GM21786 (cell line): Measurements from ENCODE around the gene THBS2.
"Not testable (repeated sequence)": the region's sequence is repeated elsewhere in the genome, so short reads cannot be mapped to it uniquely, and the experiment has no call there.

Source experiments
- ATAC-seq: cut with Tn5 transposase; IDR thresholded peaks from one replicate; pipeline ENCODE4 v1.9.1; 2021; ENCODE audit not compliant: unreplicated experiment

Gene THBS2

GRCh38 chr6:169273511-169273910 lies 19.9 kb upstream of the THBS2 start:
- no peak for ATAC-seq

DNA sequence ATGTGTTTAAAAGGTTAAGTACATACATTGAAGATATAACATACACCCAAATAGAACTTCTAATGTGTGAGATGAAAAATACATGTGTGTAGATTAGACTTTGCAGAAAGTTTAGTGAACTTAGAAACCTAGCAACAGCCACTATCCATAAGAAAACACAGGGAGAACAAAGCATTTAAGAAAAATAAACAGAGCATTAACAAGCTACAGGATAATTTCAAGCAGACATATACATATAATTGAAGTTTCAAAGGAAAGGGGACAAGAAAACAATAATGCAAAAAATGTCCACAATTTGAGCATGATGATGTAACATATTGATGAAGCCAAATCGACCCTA lies 18.2 kb upstream of the THBS2 start:
- ATAC-seq = no peak

GRCh38 chr6:169271158-169271876 lies 17.7 kb upstream of the THBS2 start:
- no peak for ATAC-seq

- not testable (repeated sequence) for ATAC-seq
Observed at GRCh38 chr6:169270077-169270380, 16.4 kb upstream of the THBS2 start.

DNA sequence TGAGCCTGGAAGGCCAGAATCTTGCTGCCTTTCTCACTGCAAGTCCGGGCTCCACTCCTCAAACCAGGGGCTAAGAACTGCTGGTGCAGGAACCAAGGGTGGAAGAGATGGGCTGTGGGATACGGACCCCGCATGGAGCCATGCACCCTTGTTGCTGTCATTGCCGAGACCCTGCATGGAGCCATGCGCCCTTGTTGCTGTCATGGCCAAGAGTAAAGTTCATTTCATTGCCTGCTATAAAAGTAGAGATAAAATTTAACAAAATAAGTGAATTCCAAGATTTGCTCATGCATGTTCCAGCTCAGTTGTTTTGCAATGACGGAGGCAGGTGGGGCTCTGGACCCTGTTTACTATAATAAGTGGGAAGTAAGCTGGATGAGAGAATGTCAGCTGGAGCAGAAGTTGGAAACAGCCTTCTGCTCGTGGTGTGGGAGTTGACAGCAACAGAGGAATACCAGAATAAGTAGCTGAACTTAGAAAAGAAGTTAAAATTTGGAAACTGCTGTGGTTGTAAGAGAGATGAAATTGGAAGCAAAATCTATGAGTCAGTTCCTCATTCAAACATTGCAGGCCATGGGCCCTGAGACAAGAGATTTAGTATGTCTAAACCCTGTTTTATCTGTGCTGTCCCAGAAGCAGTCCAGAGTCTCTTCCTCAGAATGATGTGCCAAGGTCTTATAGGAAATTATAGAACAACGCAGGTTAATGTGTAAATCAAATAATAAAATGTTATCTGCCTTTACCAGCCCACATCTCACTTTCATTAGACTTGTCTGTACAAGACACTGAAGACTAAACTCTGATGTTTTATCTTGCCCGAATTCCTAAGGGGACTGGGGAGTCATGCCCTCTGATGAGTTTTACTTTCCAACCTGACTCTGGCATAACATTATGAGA lies 15.8 kb upstream of the THBS2 start:
- no peak for ATAC-seq

- no peak for ATAC-seq
Observed at GRCh38 chr6:169268276-169268675, 14.6 kb upstream of the THBS2 start.

DNA sequence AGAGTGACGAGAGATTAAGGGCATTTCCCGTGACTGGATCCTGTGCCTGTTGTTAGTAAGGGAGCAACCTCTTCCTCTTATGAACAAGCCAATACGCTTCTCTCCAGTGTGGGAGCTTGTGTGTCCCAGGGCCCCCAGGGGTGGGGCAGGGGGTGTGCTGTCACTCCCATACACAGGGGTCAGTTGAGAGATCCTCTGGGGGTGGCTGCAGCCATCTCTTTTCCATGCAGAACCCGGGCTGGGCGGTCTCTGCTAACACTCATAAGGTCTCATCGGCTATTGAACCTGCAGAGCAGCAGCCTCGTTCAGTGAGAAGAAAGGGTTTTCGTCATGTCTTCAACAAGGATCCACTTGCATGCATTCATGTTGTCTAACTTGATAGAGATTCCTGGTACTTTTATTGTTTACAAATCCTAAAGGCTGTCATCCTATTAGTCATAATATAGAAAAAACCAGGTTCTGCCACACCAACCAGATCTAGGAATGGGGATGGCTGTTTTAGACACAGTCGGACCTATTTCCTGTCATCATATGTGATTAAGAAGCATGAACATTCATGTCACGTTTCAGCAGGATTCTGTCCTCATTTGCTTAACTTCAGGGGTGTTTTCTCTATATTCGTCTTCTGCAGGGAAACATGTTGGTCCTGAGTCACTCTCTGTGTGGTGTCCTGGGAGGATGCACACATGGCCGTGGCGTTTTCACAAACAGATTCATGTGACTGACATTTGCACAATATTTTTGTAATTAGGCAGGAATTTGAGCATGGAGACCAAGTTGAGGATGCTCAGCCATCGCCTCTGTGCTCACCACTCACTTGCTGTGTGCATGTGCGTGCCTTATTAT lies 13.3 kb upstream of the THBS2 start:
- ATAC-seq = no peak

DNA sequence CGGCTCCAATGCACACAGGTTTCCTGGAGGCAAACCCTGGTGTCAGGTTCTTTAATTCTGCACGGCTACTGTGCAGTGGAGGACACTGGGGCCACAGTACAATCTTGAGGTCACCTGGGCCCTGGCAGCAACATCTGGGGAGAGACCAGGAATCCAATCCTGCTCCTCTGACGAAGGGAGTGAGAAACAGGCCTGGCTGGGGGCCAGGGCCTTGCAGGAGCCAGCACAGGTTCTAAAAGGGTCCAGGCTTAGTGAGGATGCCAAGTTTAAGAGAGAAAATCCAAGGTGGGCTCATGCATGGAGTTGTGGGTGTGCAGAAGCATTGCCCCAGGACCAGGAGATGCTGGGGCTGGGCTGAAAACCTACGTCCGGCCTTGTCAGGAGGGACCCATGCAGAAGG lies 12.6 kb upstream of the THBS2 start:
- no peak for ATAC-seq

GRCh38 chr6:169265486-169266131 lies 12.0 kb upstream of the THBS2 start:
- no peak for ATAC-seq

DNA sequence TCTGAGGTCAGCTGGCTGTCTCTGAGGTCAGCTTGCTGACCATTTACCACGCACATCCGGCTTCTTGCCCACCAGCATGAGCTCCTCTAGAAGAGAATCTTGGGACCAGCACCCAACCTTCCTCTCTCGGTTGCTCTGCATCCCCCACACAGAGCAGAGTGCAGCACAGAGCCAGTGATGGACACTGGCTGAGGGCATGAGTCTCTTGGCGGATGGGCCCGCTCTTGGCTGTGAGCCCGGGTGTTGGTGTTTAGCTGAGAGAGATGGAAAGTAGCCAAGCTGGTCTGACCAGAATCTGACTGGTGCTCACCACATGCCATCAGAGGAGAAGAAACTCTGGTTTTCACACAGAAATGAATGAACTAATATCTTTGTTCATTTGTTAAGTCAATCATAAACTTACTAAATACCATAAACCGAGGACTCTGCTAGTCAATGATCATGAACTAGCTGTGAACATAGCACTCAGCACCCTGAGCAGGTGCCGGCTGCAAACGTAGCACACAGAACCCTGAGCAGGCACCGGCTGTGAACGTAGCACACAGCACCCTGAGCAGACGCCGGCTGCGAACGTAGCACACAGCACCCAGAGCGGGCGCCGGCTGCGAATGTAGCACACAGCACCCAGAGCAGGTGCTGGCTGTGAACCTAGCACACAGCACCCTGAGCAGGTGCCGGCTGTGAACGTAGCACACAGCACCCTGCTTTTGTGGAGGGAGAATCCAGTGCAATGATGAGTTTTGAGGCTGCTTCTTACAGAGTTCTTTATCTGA lies 10.4 kb upstream of the THBS2 start:
- no peak for ATAC-seq

- no peak for ATAC-seq
Observed at GRCh38 chr6:169263374-169263773, 9.7 kb upstream of the THBS2 start.

GRCh38 chr6:169262602-169263001 lies 9.0 kb upstream of the THBS2 start:
- ATAC-seq = not testable (repeated sequence)

DNA sequence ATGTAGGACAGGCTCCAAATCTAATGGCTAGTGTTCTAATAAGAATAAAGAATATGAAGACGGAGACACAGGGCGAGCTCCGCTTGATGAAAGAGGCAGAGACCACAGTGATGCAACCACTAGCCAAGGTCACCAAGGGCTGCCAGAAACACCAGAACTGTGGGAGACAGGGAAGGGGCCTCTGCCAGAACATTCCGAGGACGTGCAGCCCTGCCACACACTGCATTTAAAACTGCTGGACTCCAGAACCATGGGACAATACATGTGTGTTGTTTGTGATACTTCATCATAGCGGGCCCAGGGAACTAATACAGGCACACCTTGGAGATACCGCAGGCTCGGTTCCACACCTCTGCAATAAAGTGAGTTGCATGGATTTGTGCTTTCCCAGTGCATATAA lies 2.9 kb upstream of the THBS2 start:
- ATAC-seq = no peak

GRCh38 chr6:169256061-169256460 lies 2.4 kb upstream of the THBS2 start:
- ATAC-seq = no peak

- ATAC-seq = no peak
Observed at GRCh38 chr6:169255643-169256042, 2.0 kb upstream of the THBS2 start.

GRCh38 chr6:169254456-169255316 lies 1.0 kb upstream of the THBS2 start:
- ATAC-seq = no peak

DNA sequence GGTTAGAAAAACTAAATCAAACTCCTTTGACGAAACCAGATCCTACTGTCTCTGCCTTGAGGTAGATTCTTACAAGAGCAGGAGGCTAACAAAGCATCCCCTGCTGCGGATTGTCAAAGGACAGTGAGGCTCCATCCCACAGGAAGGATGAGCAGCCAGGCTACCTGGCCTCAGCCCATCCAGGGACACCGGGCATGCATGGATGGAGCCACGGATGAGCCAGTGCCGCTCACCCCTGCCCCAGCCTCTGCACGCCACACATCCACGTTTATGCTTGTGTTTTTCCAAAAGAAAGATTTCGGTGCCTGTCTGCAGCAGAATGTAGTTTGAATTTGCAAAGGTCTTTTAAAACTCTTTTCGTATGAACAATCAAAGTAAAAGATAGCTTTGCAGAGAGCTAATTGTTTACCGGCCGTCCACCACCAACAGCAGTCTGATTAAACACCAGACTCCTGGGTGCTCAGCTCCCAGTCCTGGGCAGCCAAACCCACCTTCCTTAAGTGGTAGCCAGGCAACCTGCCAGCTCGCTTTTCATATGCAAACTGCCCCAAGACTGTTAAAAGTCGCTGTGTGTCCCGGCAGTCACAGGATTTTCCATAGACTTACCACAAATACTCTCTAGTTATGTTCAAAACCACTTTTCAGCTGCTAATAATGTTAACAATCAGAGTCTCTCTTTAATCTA lies 999 bp downstream of the THBS2 start:
- ATAC-seq = no peak

DNA sequence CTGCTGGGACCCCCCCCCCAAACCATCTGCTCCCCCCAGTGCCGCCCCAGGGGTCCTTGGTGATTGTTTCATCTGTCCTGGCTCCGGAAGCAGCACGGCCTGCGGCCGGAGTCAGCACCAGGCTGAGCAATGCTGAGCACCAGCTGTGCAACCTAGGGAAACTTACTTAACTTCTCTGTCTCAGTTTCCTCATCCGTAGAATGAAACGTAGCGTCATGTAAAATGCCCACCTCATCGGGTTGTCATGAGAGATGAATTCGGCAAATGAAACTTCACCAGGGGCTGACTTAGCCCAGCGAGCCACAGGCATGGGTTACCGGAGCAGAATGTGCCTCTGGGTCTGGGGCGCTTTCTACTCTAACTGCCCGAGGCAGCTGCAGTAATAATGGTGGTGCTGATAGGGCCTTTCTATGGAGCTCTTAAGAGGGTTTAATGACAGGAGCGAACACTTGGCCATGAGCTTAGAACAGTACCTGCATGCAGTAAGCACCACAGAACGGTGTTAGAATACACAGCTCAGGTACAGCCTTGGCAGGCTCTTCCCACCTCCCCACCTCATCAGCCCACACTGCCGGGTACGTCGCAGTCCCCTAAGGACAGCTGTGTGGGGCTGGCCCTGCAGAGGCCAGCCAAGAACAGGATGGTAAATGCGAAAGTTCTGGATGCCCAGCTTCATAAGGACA lies 1.7 kb downstream of the THBS2 start:
- no peak for ATAC-seq
